ENCODE results near the gene DUSP12.
A peak's percentile ranks its signal among the peaks of the same experiment; 100 is the strongest.
"Not testable (repeated sequence)": the region's sequence is repeated elsewhere in the genome, so short reads cannot be mapped to it uniquely, and the experiment has no call there.

The DUSP12 gene

GRCh38 chr1:161727256-161727924, 22.2 kb upstream of the DUSP12 start:
- no peak for DNase-seq (ENCODE audit: low spot score)

GRCh38 chr1:161728376-161729226, 21.0 kb upstream of the DUSP12 start:
- DNase-seq (ENCODE audit: low spot score) = no peak

GRCh38 chr1:161730050-161730564, 19.5 kb upstream of the DUSP12 start:
- DNase-seq (ENCODE audit: low spot score) = no peak

- no peak for DNase-seq (ENCODE audit: low spot score)
These were observed 18.3 kb upstream of the DUSP12 start for GRCh38 chr1:161731241-161731640.

- DNase-seq (ENCODE audit: low spot score) = no peak
These were observed 17.4 kb upstream of the DUSP12 start for GRCh38 chr1:161731981-161732718.

- no peak for DNase-seq (ENCODE audit: low spot score)
These were observed 16.1 kb upstream of the DUSP12 start for GRCh38 chr1:161733526-161733925.

- DNase-seq (ENCODE audit: low spot score) = no peak
These were observed 13.7 kb upstream of the DUSP12 start for GRCh38 chr1:161735837-161736236.

- DNase-seq (ENCODE audit: low spot score) = no peak
These were observed 13.1 kb upstream of the DUSP12 start for GRCh38 chr1:161736335-161736969.

- no peak for DNase-seq (ENCODE audit: low spot score)
These were observed 12.0 kb upstream of the DUSP12 start for GRCh38 chr1:161737625-161738024.

- no peak for DNase-seq (ENCODE audit: low spot score)
These were observed 10.8 kb upstream of the DUSP12 start for GRCh38 chr1:161738627-161739287.

GRCh38 chr1:161739865-161740566, 9.6 kb upstream of the DUSP12 start:
- DNase-seq (ENCODE audit: low spot score) = no peak

- DNase-seq (ENCODE audit: low spot score) = no peak
These were observed 8.7 kb upstream of the DUSP12 start for GRCh38 chr1:161740921-161741320.

GRCh38 chr1:161743231-161743630, 6.4 kb upstream of the DUSP12 start:
- no peak for DNase-seq (ENCODE audit: low spot score)

- no peak for DNase-seq (ENCODE audit: low spot score)
These were observed 1.8 kb upstream of the DUSP12 start for GRCh38 chr1:161747801-161748200.

GRCh38 chr1:161763522-161764098, 14.0 kb downstream of the DUSP12 start:
- peak; percentile 51 for DNase-seq (ENCODE audit: low spot score)

GRCh38 chr1:161766102-161766981, 16.8 kb downstream of the DUSP12 start, which contains the start of gene ATF6:
ATF6 (plus strand) TSS chr1:161766320; CDS start chr1:161766361, 41 bp downstream.
- peak; percentile 84 for DNase-seq (ENCODE audit: low spot score)

- DNase-seq (ENCODE audit: low spot score) = no peak
These were observed 18.9 kb downstream of the DUSP12 start for GRCh38 chr1:161768461-161768860.

GRCh38 chr1:161768986-161769672, 19.5 kb downstream of the DUSP12 start:
- no peak for DNase-seq (ENCODE audit: low spot score)

GRCh38 chr1:161769673-161770045, 20.1 kb downstream of the DUSP12 start:
- not testable (repeated sequence) for DNase-seq (ENCODE audit: low spot score)
